GM23338 (cell line): ENCODE results near the gene EXOC3L2. TPM values are rescaled to one million over a fixed set of nuclear protein-coding genes. Genes with fewer than 3 reads are reported as not detected.

ENCODE experiments used
- ATAC-seq: fragments of 200-7000 bp; cut with Tn5 transposase; 3 replicates; pipeline ENCODE4 v1.9.1; 2020
- DNase-seq: peaks from one replicate; pipeline ENCODE4 v3.0.0-alpha.2; 2015; ENCODE audit warnings: low spot score
- H2AFZ ChIP-seq: fragments of 200-600 bp; sonication (generic); 2 replicates; pipeline ENCODE4 v1.8.0; 2016; ENCODE audit warnings: antibody characterized with exemption, mild to moderate bottlenecking, moderate library complexity
- H3F3A ChIP-seq: fragments of 200-600 bp; sonication (generic); replicated peaks from 2 replicates; pipeline ENCODE4 v1.8.0; 2017; ENCODE audit warnings: antibody characterized with exemption, mixed run types, low read depth
- H3K27ac ChIP-seq: fragments of 200-600 bp; sonication (generic); 2 replicates; pipeline ENCODE4 v1.6.1; 2016; ENCODE audit warnings: low read depth
- H3K27me3 ChIP-seq: fragments of 200-600 bp; sonication (generic); 2 replicates; pipeline ENCODE4 v1.8.0; 2016; ENCODE audit warnings: mild to moderate bottlenecking, mixed run types, moderate library complexity; ENCODE audit not compliant: insufficient read depth
- H3K36me3 ChIP-seq: fragments of 200-600 bp; sonication (generic); 2 replicates; pipeline ENCODE4 v1.8.0; 2016; ENCODE audit warnings: mild to moderate bottlenecking; ENCODE audit not compliant: insufficient read depth
- H3K4me1 ChIP-seq: fragments of 200-600 bp; sonication (generic); 2 replicates; pipeline ENCODE4 v1.8.0; 2016; ENCODE audit warnings: mild to moderate bottlenecking, moderate library complexity; ENCODE audit not compliant: insufficient read depth
- H3K4me2 ChIP-seq: fragments of 200-600 bp; sonication (generic); 2 replicates; pipeline ENCODE4 v1.7.1; 2017; ENCODE audit warnings: mixed run types
- H3K4me3 ChIP-seq: fragments of 200-600 bp; sonication (generic); 2 replicates; pipeline ENCODE4 v1.6.1; 2016; ENCODE audit warnings: mixed run types
- H3K79me2 ChIP-seq: fragments of 200-600 bp; sonication (generic); replicated peaks from 2 replicates; pipeline ENCODE4 v1.8.0; 2017; ENCODE audit warnings: mild to moderate bottlenecking; ENCODE audit not compliant: insufficient read depth
- H3K9me2 ChIP-seq: fragments of 200-600 bp; sonication (generic); 2 replicates; pipeline ENCODE4 v1.8.0; 2017; ENCODE audit not compliant: insufficient read depth
- H4K20me1 ChIP-seq: fragments of 200-600 bp; sonication (generic); replicated peaks from 2 replicates; pipeline ENCODE4 v1.8.0; 2017; ENCODE audit warnings: mild to moderate bottlenecking; ENCODE audit not compliant: insufficient read depth
- H3K27ac Mint-ChIP-seq: 2 replicates; pipeline ENCODE4 v1.8.0; 2020; ENCODE audit warnings: inconsistent platforms, mild to moderate bottlenecking, moderate library complexity, mixed read lengths
- H3K27me3 Mint-ChIP-seq: 3 replicates; pipeline ENCODE4 v1.8.0; 2022; ENCODE audit warnings: low read depth, mild to moderate bottlenecking, moderate library complexity, mixed read lengths, inconsistent platforms; ENCODE audit not compliant: insufficient read depth, poor library complexity
- H3K36me3 Mint-ChIP-seq: 3 replicates; pipeline ENCODE4 v1.8.0; 2021; ENCODE audit warnings: low read depth, mild to moderate bottlenecking, inconsistent platforms, moderate library complexity, mixed read lengths
- H3K4me1 Mint-ChIP-seq: 3 replicates; pipeline ENCODE4 v1.8.0; 2020; ENCODE audit warnings: mild to moderate bottlenecking, inconsistent platforms, mixed read lengths
- H3K4me3 Mint-ChIP-seq: 3 replicates; pipeline ENCODE4 v1.8.0; 2021; ENCODE audit warnings: moderate library complexity, mild to moderate bottlenecking, inconsistent platforms, mixed read lengths
- H3K9me3 Mint-ChIP-seq: 3 replicates; pipeline ENCODE4 v1.8.0; 2020; ENCODE audit warnings: moderate library complexity, mild to moderate bottlenecking, inconsistent platforms, mixed read lengths
- CREB1 ChIP-seq: fragments of 250-450 bp; sonication (Bioruptor Pico); IDR thresholded peaks from 2 replicates; pipeline ENCODE4 v1.5.0; 2020; ENCODE audit warnings: low read depth, mild to moderate bottlenecking, moderate library complexity
- EZH2phosphoT487 ChIP-seq: fragments of 200-600 bp; sonication (generic); IDR thresholded peaks from one replicate; pipeline ENCODE4 v1.8.1; 2018; ENCODE audit warnings: antibody characterized with exemption; ENCODE audit not compliant: unreplicated experiment
- NANOG ChIP-seq: IDR thresholded peaks from 2 replicates; pipeline ENCODE4 v1.6.1; 2016; ENCODE audit warnings: antibody characterized with exemption, borderline replicate concordance
- POLR2AphosphoS5 ChIP-seq: IDR thresholded peaks from 2 replicates; pipeline ENCODE4 v1.6.1; 2016; ENCODE audit warnings: antibody characterized with exemption, low read depth
- REST ChIP-seq: IDR thresholded peaks from one replicate; pipeline ENCODE4 v1.6.1; 2018; ENCODE audit warnings: antibody characterized with exemption; ENCODE audit not compliant: unreplicated experiment
- ZNF331 ChIP-seq: fragments of 250-450 bp; sonication (Bioruptor Pico); IDR thresholded peaks from 2 replicates; pipeline ENCODE4 v1.5.0; 2020; ENCODE audit warnings: low read depth, mild to moderate bottlenecking, moderate library complexity
- ZNF462 ChIP-seq: fragments of 250-450 bp; sonication (Bioruptor Pico); IDR thresholded peaks from 2 replicates; pipeline ENCODE4 v1.5.0; 2020; ENCODE audit warnings: mild to moderate bottlenecking, moderate library complexity
- polyA plus RNA-seq: library from polyadenylated mRNA; unstranded; fragments of >200 nt; fragmentation: Nextera tagmentation; extraction: Ambion mirVana; gene quantifications from 2 replicates; pipeline ENCODE4 v1.2.1, GENCODE V29; 2016
- total RNA-seq: library from RNA; depleted of rRNA; stranded (reverse); fragments of >200 nt; shearing (Covaris generic); gene quantifications from 2 replicates; pipeline ENCODE4 v1.2.3, GENCODE V29; 2014

Gene EXOC3L2
- total and polyA plus RNA-seq, 2 experiments from 2014 or later: 2.8 to 3.2 TPM

GRCh38 chr19:45218911-45219743 is 26.1 kb downstream of the EXOC3L2 start:
- no peaks in the 10 kb centered on the region for H3K9me2 ChIP-seq
- no peaks in the 10 kb centered on the region for H3K36me3 ChIP-seq
- H3K27me3 Mint-ChIP-seq: peaks cover 40% of the 10 kb centered on the region
- peaks cover 4% of the 10 kb centered on the region; the same call in 1 of the 3 replicates for H3K36me3 Mint-ChIP-seq
- H3K4me1 Mint-ChIP-seq: peaks cover 13% of the 10 kb centered on the region
- no peaks in the 10 kb centered on the region for H4K20me1 ChIP-seq
- no peaks in the 10 kb centered on the region; the same call in 2 of the 3 replicates for H3K9me3 Mint-ChIP-seq
- no peaks in the 10 kb centered on the region for H3K79me2 ChIP-seq
- peaks cover 27% of the 10 kb centered on the region for H3K4me1 ChIP-seq
- peaks cover 49% of the 10 kb centered on the region for H3K27me3 ChIP-seq
- no peak overlapping the region for H3K4me3 Mint-ChIP-seq
- no peak for ATAC-seq
- no peak overlapping the region for H2AFZ ChIP-seq
- no peak for TF ChIP-seq REST
- no peak for TF ChIP-seq EZH2phosphoT487
- peak overlapping the region; percentile 95 for H3K4me2 ChIP-seq
- no peak overlapping the region for H3K27ac ChIP-seq
- H3K4me3 ChIP-seq: peak overlapping the region; percentile 71; the same call in 1 of the 2 replicates
- H3F3A ChIP-seq: 0 out of 2 replicates have a peak, but pooled peaks cover 5% of the 10 kb centered on the region
- H3K27ac Mint-ChIP-seq: no peak overlapping the region
- no peak for DNase-seq

GRCh38 chr19:45218426-45218825 is 26.8 kb downstream of the EXOC3L2 start:
- H3K79me2 ChIP-seq: no peaks in the 10 kb centered on the region
- peaks cover 27% of the 10 kb centered on the region for H3K4me1 ChIP-seq
- H3K9me2 ChIP-seq: no peaks in the 10 kb centered on the region
- H4K20me1 ChIP-seq: no peaks in the 10 kb centered on the region
- Mint-ChIP-seq H3K36me3 (peaks cover 4% of the 10 kb centered on the region; the same call in 1 of the 3 replicates), H3K27me3 (peaks cover 41% of the 10 kb centered on the region), H3K4me1 (peaks cover 13% of the 10 kb centered on the region), H3K4me3 (peak overlapping the region; percentile 70; the same call in 2 of the 3 replicates), H3K27ac (no peak overlapping the region), H3K9me3 (no peaks in the 10 kb centered on the region; the same call in 2 of the 3 replicates)
- no peaks in the 10 kb centered on the region for H3K36me3 ChIP-seq
- H3K4me3 ChIP-seq: peak overlapping the region; percentile 71
- ATAC-seq: peak; percentile 13
- 0 out of 2 replicates have a peak, but pooled peaks cover 5% of the 10 kb centered on the region for H3F3A ChIP-seq
- H3K4me2 ChIP-seq: peak overlapping the region; percentile 95
- peaks cover 49% of the 10 kb centered on the region for H3K27me3 ChIP-seq
- H2AFZ ChIP-seq: peak overlapping the region; percentile 89; the same call in 1 of the 2 replicates
- TF ChIP-seq NANOG: no peak
- TF ChIP-seq ZNF331 (CRISPR knock-in tag): no peak
- no peak for TF ChIP-seq POLR2AphosphoS5
- no peak for TF ChIP-seq ZNF462 (CRISPR knock-in tag)
- TF ChIP-seq CREB1 (CRISPR knock-in tag): no peak
- no peak for TF ChIP-seq EZH2phosphoT487
- no peak overlapping the region for H3K27ac ChIP-seq
- peak; percentile 78 for DNase-seq
